ENCODE results near the gene VWA8.

VWA8 gene

DNA sequence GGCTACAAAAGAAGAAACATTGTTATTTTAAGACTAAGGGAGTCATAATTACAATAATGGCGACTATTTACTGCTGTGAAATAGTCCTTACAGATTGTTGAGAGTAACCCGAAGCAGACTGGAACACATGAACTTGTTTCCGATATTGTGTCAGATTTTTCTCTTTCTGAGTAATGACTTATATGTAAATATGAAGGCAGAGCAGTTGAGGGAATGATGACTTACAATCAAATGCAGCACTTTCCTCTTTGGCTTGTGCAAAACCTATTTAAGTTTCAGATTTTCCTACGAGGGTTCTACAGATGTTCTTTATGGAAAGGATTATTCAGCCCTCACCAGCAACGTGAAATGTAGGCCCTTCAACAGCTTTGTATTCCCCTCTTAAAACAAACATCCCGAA is 304.9 kb downstream of the VWA8 start:
- TF ChIP-seq, protein P1, sequence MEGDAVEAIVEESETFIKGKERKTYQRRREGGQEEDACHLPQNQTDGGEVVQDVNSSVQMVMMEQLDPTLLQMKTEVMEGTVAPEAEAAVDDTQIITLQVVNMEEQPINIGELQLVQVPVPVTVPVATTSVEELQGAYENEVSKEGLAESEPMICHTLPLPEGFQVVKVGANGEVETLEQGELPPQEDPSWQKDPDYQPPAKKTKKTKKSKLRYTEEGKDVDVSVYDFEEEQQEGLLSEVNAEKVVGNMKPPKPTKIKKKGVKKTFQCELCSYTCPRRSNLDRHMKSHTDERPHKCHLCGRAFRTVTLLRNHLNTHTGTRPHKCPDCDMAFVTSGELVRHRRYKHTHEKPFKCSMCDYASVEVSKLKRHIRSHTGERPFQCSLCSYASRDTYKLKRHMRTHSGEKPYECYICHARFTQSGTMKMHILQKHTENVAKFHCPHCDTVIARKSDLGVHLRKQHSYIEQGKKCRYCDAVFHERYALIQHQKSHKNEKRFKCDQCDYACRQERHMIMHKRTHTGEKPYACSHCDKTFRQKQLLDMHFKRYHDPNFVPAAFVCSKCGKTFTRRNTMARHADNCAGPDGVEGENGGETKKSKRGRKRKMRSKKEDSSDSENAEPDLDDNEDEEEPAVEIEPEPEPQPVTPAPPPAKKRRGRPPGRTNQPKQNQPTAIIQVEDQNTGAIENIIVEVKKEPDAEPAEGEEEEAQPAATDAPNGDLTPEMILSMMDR (IDR thresholded peaks at IDR 0.05; ENCODE audit: control extremely low read depth, extremely low read depth, low read depth, missing control alignments) = no peak
- DNase-seq (ENCODE audit: extremely low spot score) = no peak
- CTCF ChIA-PET = interaction anchor here (1.1 to 5.7 kb wide), 6 partner anchors 9 to 457 kb away, joined by 3 to 49 read pairs (median 4); no protein-coding TSS in a partner anchor
- POLR2A ChIA-PET = no interaction called here

DNA sequence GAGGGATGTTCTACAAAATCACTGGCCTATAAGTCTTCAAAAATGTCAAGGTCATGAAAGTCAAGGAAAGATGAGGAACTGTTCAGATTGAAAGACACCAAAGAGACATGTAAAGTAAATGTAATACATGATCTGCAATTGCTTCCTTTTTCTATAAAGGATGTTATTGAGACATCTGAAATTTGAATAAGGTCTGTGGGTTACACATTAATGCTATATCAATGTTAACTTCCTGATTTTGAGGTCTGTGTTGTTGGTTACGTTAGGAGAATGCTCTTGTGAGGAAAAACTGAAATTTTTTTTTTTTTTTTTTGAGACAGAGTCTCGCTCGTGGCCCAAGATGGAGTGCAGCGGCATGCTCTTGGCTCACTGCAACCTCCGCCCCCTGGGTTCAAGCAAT is 306.1 kb downstream of the VWA8 start:
- no peak for DNase-seq (ENCODE audit: extremely low spot score)
- CTCF ChIA-PET = interaction anchor here (3.4 to 3.9 kb wide), 2 partner anchors 11 to 13 kb away, joined by 21 to 28 read pairs; no protein-coding TSS in a partner anchor
- TF ChIP-seq, protein P1 (IDR thresholded peaks at IDR 0.05; ENCODE audit: control extremely low read depth, extremely low read depth, low read depth, missing control alignments) = no peak
- POLR2A ChIA-PET = no interaction called here

DNA sequence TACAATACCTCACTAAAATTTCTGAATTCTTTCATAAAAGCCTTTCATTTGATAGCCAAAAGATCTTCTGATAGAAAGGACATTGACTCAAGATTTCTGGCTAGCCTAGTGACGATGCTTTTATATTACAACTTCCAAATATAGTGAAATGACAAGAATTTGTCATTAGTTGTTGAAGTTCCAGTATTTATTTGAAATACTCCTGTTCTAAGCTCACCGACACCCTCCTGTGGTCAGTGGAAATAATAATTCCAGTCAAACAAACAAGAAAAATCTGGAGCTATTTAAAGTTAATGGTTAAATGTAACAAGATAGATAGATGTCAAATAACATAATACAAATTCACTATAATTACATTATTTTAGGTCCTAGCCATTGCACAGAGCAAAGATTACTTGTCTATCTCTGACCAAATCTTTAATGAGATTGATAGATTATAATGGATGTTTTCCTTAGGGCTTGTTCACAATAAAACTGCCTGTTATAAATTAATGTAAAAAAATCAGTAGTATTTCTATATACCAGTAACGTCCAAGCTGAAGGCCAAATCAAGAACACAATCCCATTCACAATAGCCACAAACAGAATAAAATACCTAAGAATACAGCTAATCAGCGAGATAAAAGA is 308.1 kb downstream of the VWA8 start:
- ChIA-PET POLR2A (no interaction called here), CTCF (interaction anchor here (0.8 to 3.9 kb wide), 20 partner anchors 8 to 460 kb away, joined by 3 to 28 read pairs (median 5); no protein-coding TSS in a partner anchor)
- DNase-seq (ENCODE audit: extremely low spot score) = peak; percentile 51
- TF ChIP-seq, protein P1 (IDR thresholded peaks at IDR 0.05; ENCODE audit: control extremely low read depth, extremely low read depth, low read depth, missing control alignments) = peak; percentile 57

DNA sequence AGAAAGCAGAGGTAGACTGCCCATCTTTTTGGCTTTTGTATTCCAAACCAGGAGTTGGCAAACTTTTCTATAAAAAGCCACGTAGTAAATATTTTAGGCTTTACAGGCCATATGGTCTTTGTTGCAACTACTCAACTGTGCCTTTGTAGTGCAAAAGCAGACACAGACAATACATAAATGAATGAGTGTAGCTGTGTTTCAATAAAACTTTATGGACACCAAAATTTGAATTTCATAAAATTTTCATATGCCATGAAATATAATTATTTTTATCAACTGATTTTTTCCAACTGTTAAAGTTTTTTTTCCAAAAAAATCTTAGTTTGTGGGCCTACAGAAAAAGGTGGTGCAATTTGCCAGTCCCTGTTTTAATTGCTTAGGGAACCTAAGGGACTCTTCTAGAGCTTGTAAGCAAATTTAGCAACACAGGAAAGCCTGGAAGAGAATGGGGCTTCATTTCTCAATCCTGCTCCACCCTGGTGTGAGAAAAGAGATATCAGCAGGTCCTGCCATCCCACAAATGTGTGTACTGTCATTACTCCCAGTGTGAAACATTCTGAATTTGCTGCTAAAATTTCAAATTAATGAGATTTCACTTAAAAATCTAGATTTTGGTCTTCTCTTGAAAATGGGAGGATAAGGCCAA is 309.4 kb downstream of the VWA8 start:
- no peak for DNase-seq (ENCODE audit: extremely low spot score)
- POLR2A ChIA-PET = no interaction called here
- TF ChIP-seq, protein P1 (IDR thresholded peaks at IDR 0.05; ENCODE audit: control extremely low read depth, extremely low read depth, low read depth, missing control alignments) = no peak
- CTCF ChIA-PET = interaction anchor here (0.8 to 3.9 kb wide), 12 partner anchors 8 to 429 kb away, joined by 3 to 28 read pairs (median 6); no protein-coding TSS in a partner anchor

DNA sequence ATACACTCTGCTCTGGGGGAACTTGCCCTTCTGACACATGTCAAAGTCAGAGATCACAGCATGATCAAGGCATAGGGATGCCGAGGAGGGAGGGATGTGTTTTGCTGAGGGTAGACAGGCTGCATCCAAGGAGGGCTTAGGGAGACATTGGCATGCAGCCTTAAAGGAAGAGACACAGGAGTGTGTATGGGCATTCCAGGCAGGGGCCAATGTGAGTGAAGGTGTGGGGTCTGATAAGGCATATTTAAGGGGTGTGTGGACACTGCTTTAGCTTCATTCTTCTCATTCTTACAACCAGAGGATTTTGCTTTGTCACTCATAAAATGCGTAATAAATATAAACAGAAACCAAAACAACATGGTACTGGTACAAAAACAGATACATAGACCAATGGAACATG is 310.2 kb downstream of the VWA8 start:
- CTCF ChIA-PET = interaction anchor here (0.8 to 4.5 kb wide), 4 partner anchors 18 to 460 kb away, joined by 3 to 21 read pairs (median 4); no protein-coding TSS in a partner anchor
- no peak for DNase-seq (ENCODE audit: extremely low spot score)
- TF ChIP-seq, protein P1 (IDR thresholded peaks at IDR 0.05; ENCODE audit: control extremely low read depth, extremely low read depth, low read depth, missing control alignments) = no peak
- POLR2A ChIA-PET = no interaction called here

DNA sequence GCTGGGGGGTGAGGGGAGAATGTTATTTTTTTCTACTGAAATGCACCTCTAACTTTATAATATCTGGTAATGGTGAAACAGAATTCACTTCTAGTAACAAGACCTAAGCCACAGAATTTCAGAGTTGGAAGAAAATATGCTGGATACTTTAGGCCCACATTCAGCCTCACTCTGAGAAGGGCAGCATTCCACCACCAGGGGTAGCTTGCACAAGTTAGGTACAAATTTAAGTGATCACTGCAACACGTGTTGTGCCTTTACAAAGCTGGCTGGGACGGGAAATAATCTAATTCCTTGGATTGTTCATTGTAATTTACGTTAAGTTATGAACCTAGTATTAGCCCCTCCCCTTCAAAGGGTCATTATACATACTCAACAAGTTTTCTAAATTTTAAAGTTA is 311.2 kb downstream of the VWA8 start:
- ChIA-PET POLR2A (no interaction called here), CTCF (interaction anchor here (0.8 to 4.5 kb wide), 5 partner anchors 17 to 461 kb away, joined by 3 to 21 read pairs (median 3); no protein-coding TSS in a partner anchor)
- TF ChIP-seq, protein P1 (IDR thresholded peaks at IDR 0.05; ENCODE audit: control extremely low read depth, extremely low read depth, low read depth, missing control alignments) = no peak
- DNase-seq (ENCODE audit: extremely low spot score) = no peak
